ENCODE measurements around the gene ZNF362.

GRCh38 chr1:33272509-33272908, 16.2 kb downstream of the ZNF362 start:
- TF ChIP-seq, protein P1, sequence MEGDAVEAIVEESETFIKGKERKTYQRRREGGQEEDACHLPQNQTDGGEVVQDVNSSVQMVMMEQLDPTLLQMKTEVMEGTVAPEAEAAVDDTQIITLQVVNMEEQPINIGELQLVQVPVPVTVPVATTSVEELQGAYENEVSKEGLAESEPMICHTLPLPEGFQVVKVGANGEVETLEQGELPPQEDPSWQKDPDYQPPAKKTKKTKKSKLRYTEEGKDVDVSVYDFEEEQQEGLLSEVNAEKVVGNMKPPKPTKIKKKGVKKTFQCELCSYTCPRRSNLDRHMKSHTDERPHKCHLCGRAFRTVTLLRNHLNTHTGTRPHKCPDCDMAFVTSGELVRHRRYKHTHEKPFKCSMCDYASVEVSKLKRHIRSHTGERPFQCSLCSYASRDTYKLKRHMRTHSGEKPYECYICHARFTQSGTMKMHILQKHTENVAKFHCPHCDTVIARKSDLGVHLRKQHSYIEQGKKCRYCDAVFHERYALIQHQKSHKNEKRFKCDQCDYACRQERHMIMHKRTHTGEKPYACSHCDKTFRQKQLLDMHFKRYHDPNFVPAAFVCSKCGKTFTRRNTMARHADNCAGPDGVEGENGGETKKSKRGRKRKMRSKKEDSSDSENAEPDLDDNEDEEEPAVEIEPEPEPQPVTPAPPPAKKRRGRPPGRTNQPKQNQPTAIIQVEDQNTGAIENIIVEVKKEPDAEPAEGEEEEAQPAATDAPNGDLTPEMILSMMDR (IDR thresholded peaks at IDR 0.05): no peak
- no peak for TF ChIP-seq EZH2phosphoT487 (IDR thresholded peaks at IDR 0.05)

Data from neural progenitor cell (in vitro differentiated cells).